SKM-1 treated with dmso at 0.1 percent for 144 hours (cell line): Measurements from ENCODE around the gene ARHGAP18.

Experiments
- DNase-seq: peaks from one replicate; lab custom pipeline; 2025; ENCODE audit not compliant: unreplicated experiment; lab: John Stamatoyannopoulos, UW

Gene ARHGAP18

GRCh38 chr6:129645830-129646579 is 64.0 kb downstream of the ARHGAP18 start:
- no peak for DNase-seq

GRCh38 chr6:129645106-129645829 is 64.7 kb downstream of the ARHGAP18 start:
- peak; percentile 47 for DNase-seq

- DNase-seq, result no peak
These were observed 65.4 kb downstream of the ARHGAP18 start for GRCh38 chr6:129644567-129645015.

GRCh38 chr6:129643968-129644367 is 66.0 kb downstream of the ARHGAP18 start:
- DNase-seq, result no peak

GRCh38 chr6:129643176-129643575 is 66.8 kb downstream of the ARHGAP18 start:
- DNase-seq, result no peak

- no peak for DNase-seq
These were observed 67.7 kb downstream of the ARHGAP18 start for GRCh38 chr6:129642322-129642721.

GRCh38 chr6:129641344-129641743 is 68.6 kb downstream of the ARHGAP18 start:
- no peak for DNase-seq

- no peak for DNase-seq
These were observed 71.3 kb downstream of the ARHGAP18 start for GRCh38 chr6:129638686-129639085.

GRCh38 chr6:129638055-129638684 is 71.8 kb downstream of the ARHGAP18 start:
- DNase-seq, result no peak

- DNase-seq, result no peak
These were observed 72.5 kb downstream of the ARHGAP18 start for GRCh38 chr6:129637340-129638054.

GRCh38 chr6:129635396-129636130 is 74.4 kb downstream of the ARHGAP18 start:
- no peak for DNase-seq

GRCh38 chr6:129634411-129635230 is 75.4 kb downstream of the ARHGAP18 start:
- no peak for DNase-seq

- DNase-seq, result no peak
These were observed 76.4 kb downstream of the ARHGAP18 start for GRCh38 chr6:129633529-129633928.

- no peak for DNase-seq
These were observed 77.8 kb downstream of the ARHGAP18 start for GRCh38 chr6:129632172-129632613.

GRCh38 chr6:129631070-129631469 is 78.9 kb downstream of the ARHGAP18 start:
- no peak for DNase-seq

GRCh38 chr6:129630596-129630995 is 79.4 kb downstream of the ARHGAP18 start:
- DNase-seq, result no peak

GRCh38 chr6:129628101-129628815 is 81.7 kb downstream of the ARHGAP18 start:
- no peak for DNase-seq

GRCh38 chr6:129624488-129624887 is 85.5 kb downstream of the ARHGAP18 start:
- no peak for DNase-seq
